Endothelial cell of umbilical vein (primary cell): Measurements from ENCODE around the gene DEFB124. TPM values are rescaled to one million over a fixed set of nuclear protein-coding genes. Genes with fewer than 3 reads are reported as not detected.
"Not testable (repeated sequence)": the region's sequence is repeated elsewhere in the genome, so short reads cannot be mapped to it uniquely, and the experiment has no call there.

Experiments
- BruUV-seq: library from RNA; stranded (reverse); fragments of 400-500 nt; replicated peaks from 2 replicates; lab custom pipeline; 2021; lab: Mats Ljungman, UMichigan
- CTCF ChIA-PET: fragments of 300-600, 350-600 bp; sonication (Branson Sonifier 250); formaldehyde crosslinking; loops from one replicate; lab custom pipeline; 2021; ENCODE audit warnings: antibody characterized with exemption, inconsistent platforms; lab: Charles Lee
- POLR2A ChIA-PET: fragments of 300-600, 350-600 bp; sonication (Branson Sonifier 250); formaldehyde crosslinking; loops from one replicate; lab custom pipeline; 2021; ENCODE audit warnings: antibody characterized with exemption, inconsistent platforms; lab: Charles Lee
- DNase-seq: peaks from one replicate; pipeline ENCODE4 v3.0.0-alpha.2; 2011; ENCODE audit warnings: low read depth, low spot score
- FAIRE-seq: peaks from 2 replicates; lab custom pipeline; 2011; peaks lifted over from hg19 to GRCh38; lab: Jason Lieb, UNC
- H2AFZ ChIP-seq: 2 replicates; pipeline ENCODE4 v1.6.0; 2012; ENCODE audit warnings: low read depth, low read length, control low read depth, inconsistent platforms
- H3K27ac ChIP-seq: 2 replicates; pipeline ENCODE4 v1.5.1; 2011; ENCODE audit warnings: low read depth, mild to moderate bottlenecking, control low read depth, low read length, moderate library complexity; ENCODE audit not compliant: insufficient read depth
- H3K27me3 ChIP-seq, 2 experiments: 2 replicates each; pipeline versions ENCODE4 v1.6.0 to v1.6.1; 2011; ENCODE audit warnings: low read length in 2 of 2, mixed read lengths in 1 of 2; ENCODE audit not compliant: control insufficient read depth in 2 of 2, insufficient read depth in 2 of 2
- H3K36me3 ChIP-seq, 2 experiments: 2 replicates in 1 of 2; 3 replicates in 1 of 2; pipeline ENCODE4 v1.5.1; 2011; ENCODE audit warnings: low read length in 2 of 2, mild to moderate bottlenecking in 1 of 2, moderate library complexity in 1 of 2; ENCODE audit not compliant: control insufficient read depth in 2 of 2, insufficient read depth in 2 of 2; ENCODE audit errors: extremely low read depth in 1 of 2
- H3K4me1 ChIP-seq: 3 replicates; pipeline ENCODE4 v1.5.1; 2011; ENCODE audit warnings: mild to moderate bottlenecking, low read length; ENCODE audit not compliant: control insufficient read depth, insufficient read depth; ENCODE audit errors: extremely low read depth
- H3K4me2 ChIP-seq: 2 replicates; pipeline ENCODE4 v1.6.1; 2011; ENCODE audit warnings: low read length, control low read depth, mixed read lengths; ENCODE audit not compliant: insufficient read depth
- H3K4me3 ChIP-seq, 3 experiments: fragments of 200-600 bp in 1 of 3; sonication (generic), shearing (Covaris generic) in 1 of 3; replicated peaks in 1 of 3; 2 replicates each; pipeline ENCODE4 v1.5.1; 2011 to 2016; ENCODE audit warnings: control low read depth in 3 of 3, low read length in 3 of 3, mild to moderate bottlenecking in 2 of 3, inconsistent platforms in 1 of 3, low read depth in 1 of 3, moderate library complexity in 1 of 3; ENCODE audit not compliant: insufficient read depth in 1 of 3
- H3K79me2 ChIP-seq: 2 replicates; pipeline ENCODE4 v1.6.0; 2012; ENCODE audit warnings: low read length, inconsistent platforms; ENCODE audit not compliant: control insufficient read depth, insufficient read depth
- H3K9ac ChIP-seq: replicated peaks from 2 replicates; pipeline ENCODE3; 2011; ENCODE audit warnings: low read length, control low read depth; ENCODE audit not compliant: insufficient read depth; ENCODE audit errors: extremely low read depth
- H3K9me1 ChIP-seq: replicated peaks from 3 replicates; pipeline ENCODE4 v1.6.0; 2011; ENCODE audit warnings: mild to moderate bottlenecking, low read length; ENCODE audit not compliant: control insufficient read depth, insufficient read depth; ENCODE audit errors: extremely low read depth
- H3K9me3 ChIP-seq: replicated peaks from 2 replicates; pipeline ENCODE4 v1.5.1; 2012; ENCODE audit warnings: low read length, inconsistent platforms; ENCODE audit not compliant: control insufficient read depth, insufficient read depth
- H4K20me1 ChIP-seq: replicated peaks from 2 replicates; pipeline ENCODE3; 2011; ENCODE audit warnings: mild to moderate bottlenecking, low read length; ENCODE audit not compliant: control insufficient read depth, insufficient read depth; ENCODE audit errors: extremely low read depth
- CTCF ChIP-seq, 2 donors: IDR thresholded peaks; 1 replicate in 1 of 2; 2 replicates in 1 of 2; pipeline ENCODE4 v1.5.1; 2011; ENCODE audit warnings: low read length in 2 of 2, mild to moderate bottlenecking in 2 of 2, moderate library complexity in 2 of 2, control low read depth in 1 of 2, inconsistent platforms in 1 of 2, low read depth in 1 of 2; ENCODE audit not compliant: insufficient read depth in 1 of 2; ENCODE audit errors: extremely low read depth in 1 of 2
- FOS ChIP-seq: IDR thresholded peaks from 2 replicates; pipeline ENCODE4 v1.6.1; 2011; ENCODE audit warnings: mild to moderate bottlenecking, low read length, moderate library complexity, borderline replicate concordance; ENCODE audit not compliant: insufficient read depth
- GATA2 ChIP-seq: IDR thresholded peaks from 2 replicates; pipeline ENCODE4 v1.7.0; 2011; ENCODE audit warnings: low read depth, mild to moderate bottlenecking, moderate library complexity, mixed read lengths, low read length; ENCODE audit not compliant: insufficient read length, insufficient read depth
- dilution Hi-C: fragments of 300-500 bp; cut with MboI; formaldehyde crosslinking; loops from one replicate; pipeline ENCODE4 v1.15.0; 2019; ENCODE audit warnings: low sequenced_read_pairs; ENCODE audit not compliant: extremely low pct_ligation_motif_present
- intact Hi-C: fragments of 100-400 bp; cut with micrococcal nuclease; formaldehyde crosslinking; loops from one replicate; pipeline ENCODE4 v1.10.0; 2022
- polyA plus RNA-seq, 4 experiments: library from polyadenylated mRNA; depleted of rRNA in 3 of 4; stranded (reverse) in 3 of 4; unstranded in 1 of 4; fragments of >200 nt; gene quantifications; 2 replicates each; pipeline versions ENCODE4 v1.2.1 to v1.2.3, GENCODE V29; 2011 to 2012; ENCODE audit warnings: missing spikeins in 1 of 4
- total RNA-seq: library from RNA; stranded (reverse); gene quantifications from 2 replicates; pipeline ENCODE4 v1.2.3, GENCODE V29; 2021

DEFB124 gene
- total and polyA plus RNA-seq, 2 donors (not counting 3 experiments of a cell fraction or from before 2014, with no cell fraction given), result not detected

- no peaks in the 10 kb centered on the region for H3K36me3 ChIP-seq
- no peaks in the 10 kb centered on the region for H3K4me1 ChIP-seq
- DNase-seq (no peak), FAIRE-seq (no peak)
- H2AFZ ChIP-seq, result no peak overlapping the region
- intact Hi-C loops (no loop called here), dilution Hi-C loops (no loop called here)
- TF ChIP-seq FOS (peak; percentile 19), GATA2 (no peak)
- ChIA-PET POLR2A (no interaction called here), CTCF (interaction anchor here (0.9 to 3.1 kb wide), 2 partner anchors 45 to 107 kb away, joined by 4 to 15 read pairs; no protein-coding TSS in a partner anchor)
- no peak overlapping the region for H3K9ac ChIP-seq
- H3K4me3 ChIP-seq, result no peak overlapping the region
- no peaks in the 10 kb centered on the region for H4K20me1 ChIP-seq
- BruUV-seq, result no TSS peak
- H3K9me3 ChIP-seq, result no peaks in the 10 kb centered on the region
- no peak overlapping the region for H3K27ac ChIP-seq
- H3K9me1 ChIP-seq, result no peaks in the 10 kb centered on the region
- H3K79me2 ChIP-seq, result no peaks in the 10 kb centered on the region
- no peak overlapping the region for H3K4me2 ChIP-seq
- no peaks in the 10 kb centered on the region for H3K27me3 ChIP-seq
Observed at GRCh38 chr20:31505903-31506302, 31.0 kb upstream of the DEFB124 start.

GRCh38 chr20:31502884-31503673 is 28.2 kb upstream of the DEFB124 start:
- FAIRE-seq, result peak; percentile 77
- H3K9me1 ChIP-seq, dilution Hi-C loops, H3K36me3 ChIP-seq, H3K4me3 ChIP-seq, H4K20me1 ChIP-seq, H3K79me2 ChIP-seq, H2AFZ ChIP-seq, H3K27ac ChIP-seq, H3K4me1 ChIP-seq, H3K4me2 ChIP-seq, H3K27me3 ChIP-seq, BruUV-seq, H3K9ac ChIP-seq, H3K9me3 ChIP-seq: not testable (repeated sequence)
- peak; percentile 61 for DNase-seq
- CTCF ChIA-PET, result interaction anchor here (0.5 to 4.8 kb wide), 33 partner anchors 8 to 1970 kb away, joined by 3 to 393 read pairs (median 6); partner anchors contain the start of genes DEFB123, DEFB124 and REM1
- POLR2A ChIA-PET, result interaction anchor here (0.6 kb wide), 1 partner anchor 42 kb away, joined by 5 read pairs; no protein-coding TSS in a partner anchor
- intact Hi-C loops, result loop anchor here (1.0 kb wide), 1 partner anchor 43 kb away; no protein-coding TSS in a partner anchor
- TF ChIP-seq CTCF (IDR thresholded peaks at IDR 0.05; ENCODE audit: extremely low read depth in 1 of 2, insufficient read depth in 1 of 2, low read depth in 1 of 2, low read length in 2 of 2), result peak; percentile 70 to 91
